Mesenchymal stem cell (in vitro differentiated cells and primary cell): Measurements from ENCODE around the gene EYA2.

Source experiments
- DNase-seq: peaks from one replicate; pipeline ENCODE4 v3.0.0-alpha.2; 2013
- H2AFZ ChIP-seq: one replicate; pipeline ENCODE4 v1.6.1; 2013; ENCODE audit warnings: low read depth, mild to moderate bottlenecking, control low read depth, inconsistent platforms, low read length, moderate library complexity
- H2AK5ac ChIP-seq: 2 replicates; pipeline ENCODE4 v1.6.1; 2013; ENCODE audit warnings: low read length, moderate library complexity, mild to moderate bottlenecking, inconsistent platforms; ENCODE audit not compliant: severe bottlenecking
- H2BK120ac ChIP-seq: one replicate; pipeline ENCODE4 v1.6.1; 2013; ENCODE audit warnings: low read depth, mild to moderate bottlenecking, inconsistent platforms, low read length, moderate library complexity
- H2BK12ac ChIP-seq, 2 experiments: one replicate each; pipeline ENCODE4 v1.6.1; 2013; ENCODE audit warnings: inconsistent platforms in 2 of 2, low read length in 2 of 2, mild to moderate bottlenecking in 2 of 2, moderate library complexity in 2 of 2, control low read depth in 1 of 2
- H2BK15ac ChIP-seq: one replicate; pipeline ENCODE4 v1.6.1; 2013; ENCODE audit warnings: mild to moderate bottlenecking, low read depth, inconsistent platforms; ENCODE audit not compliant: poor library complexity, severe bottlenecking
- H2BK5ac ChIP-seq: 2 replicates; pipeline ENCODE4 v1.6.1; 2013; ENCODE audit warnings: low read depth, mild to moderate bottlenecking, low read length, control low read depth, inconsistent platforms; ENCODE audit not compliant: poor library complexity, severe bottlenecking
- H3K14ac ChIP-seq, 2 experiments: one replicate each; pipeline ENCODE4 v1.6.1; 2013; ENCODE audit warnings: inconsistent platforms in 2 of 2, low read length in 2 of 2, control low read depth in 1 of 2, mild to moderate bottlenecking in 1 of 2, moderate library complexity in 1 of 2
- H3K18ac ChIP-seq, 2 experiments: one replicate each; pipeline ENCODE4 v1.6.1; 2013; ENCODE audit warnings: inconsistent platforms in 2 of 2, low read length in 2 of 2, control low read depth in 1 of 2, low read depth in 1 of 2, mild to moderate bottlenecking in 1 of 2
- H3K23ac ChIP-seq, 2 experiments: one replicate each; pipeline ENCODE4 v1.6.1; 2013; ENCODE audit warnings: inconsistent platforms in 2 of 2, low read length in 2 of 2, mild to moderate bottlenecking in 2 of 2, moderate library complexity in 2 of 2, control low read depth in 1 of 2
- H3K27ac ChIP-seq: 2 replicates; pipeline ENCODE4 v1.5.1; 2013; ENCODE audit warnings: mild to moderate bottlenecking, moderate library complexity, low read length, control low read depth, inconsistent platforms; ENCODE audit not compliant: poor library complexity, severe bottlenecking
- H3K27me3 ChIP-seq, 2 experiments: 2 replicates each; pipeline versions ENCODE4 v1.6.1 to v1.7.0; 2013; ENCODE audit warnings: low read length in 2 of 2, mild to moderate bottlenecking in 2 of 2, moderate library complexity in 2 of 2, control low read depth in 1 of 2, inconsistent platforms in 1 of 2; ENCODE audit not compliant: control insufficient read depth in 1 of 2, insufficient read depth in 1 of 2
- H3K36me3 ChIP-seq, 2 experiments: 2 replicates each; pipeline versions ENCODE4 v1.6.1 to v1.7.0; 2013; ENCODE audit warnings: low read length in 2 of 2, control low read depth in 1 of 2, inconsistent platforms in 1 of 2, low read depth in 1 of 2, mild to moderate bottlenecking in 1 of 2; ENCODE audit not compliant: insufficient read depth in 2 of 2, control insufficient read depth in 1 of 2
- H3K4ac ChIP-seq, 2 experiments: one replicate each; pipeline ENCODE4 v1.6.1; 2013; ENCODE audit warnings: inconsistent platforms in 2 of 2, low read length in 2 of 2, mild to moderate bottlenecking in 2 of 2, moderate library complexity in 2 of 2, control low read depth in 1 of 2, low read depth in 1 of 2
- H3K4me1 ChIP-seq: 2 replicates; pipeline ENCODE4 v1.6.1; 2013; ENCODE audit warnings: low read depth, low read length, control low read depth; ENCODE audit not compliant: control insufficient read depth, insufficient read depth
- H3K4me2 ChIP-seq: 2 replicates; pipeline ENCODE4 v1.6.1; 2013; ENCODE audit warnings: low read length, mild to moderate bottlenecking, inconsistent platforms; ENCODE audit not compliant: poor library complexity, severe bottlenecking
- H3K4me3 ChIP-seq, 2 experiments: 2 replicates each; pipeline versions ENCODE4 v1.5.1 to v1.7.0; 2013; ENCODE audit warnings: low read length in 2 of 2, mild to moderate bottlenecking in 2 of 2, control low read depth in 1 of 2, low read depth in 1 of 2; ENCODE audit not compliant: insufficient read depth in 1 of 2
- H3K79me1 ChIP-seq: replicated peaks from 2 replicates; pipeline ENCODE4 v1.6.1; 2013; ENCODE audit warnings: mild to moderate bottlenecking, control low read depth, low read length, inconsistent platforms; ENCODE audit not compliant: poor library complexity, severe bottlenecking
- H3K9ac ChIP-seq: 2 replicates; pipeline ENCODE4 v1.7.0; 2013; ENCODE audit warnings: mild to moderate bottlenecking, low read length, moderate library complexity
- H3K9me3 ChIP-seq: 2 replicates; pipeline ENCODE4 v1.7.0; 2013; ENCODE audit warnings: mild to moderate bottlenecking, low read length; ENCODE audit not compliant: control insufficient read depth
- H4K8ac ChIP-seq: one replicate; pipeline ENCODE4 v1.6.1; 2013; ENCODE audit warnings: inconsistent platforms, mild to moderate bottlenecking, low read length, moderate library complexity
- H4K91ac ChIP-seq: one replicate; pipeline ENCODE4 v1.6.1; 2013; ENCODE audit warnings: mild to moderate bottlenecking, low read length, inconsistent platforms
- WGBS: methylation state at CpG from one replicate; pipeline ENCODE4 v1.1.7; 2013; ENCODE audit warnings: mixed read lengths; 5-methylcytosine and 5-hydroxymethylcytosine counted together

EYA2 gene

GRCh38 chr20:46933150-46933549 lies 38.5 kb downstream of the EYA2 start:
- no peak overlapping the region for H3K4ac ChIP-seq
- H3K27me3 ChIP-seq: peaks cover 0 to 17% of the 10 kb centered on the region in 2 experiments
- no peak for DNase-seq
- no peak overlapping the region for H3K18ac ChIP-seq
- H3K36me3 ChIP-seq: no peaks in the 10 kb centered on the region
- no peak overlapping the region for H2BK15ac ChIP-seq
- H2AK5ac ChIP-seq: no peak overlapping the region
- no peak overlapping the region for H2AFZ ChIP-seq
- H3K79me1 ChIP-seq: no peaks in the 10 kb centered on the region
- no peaks in the 10 kb centered on the region for H3K9me3 ChIP-seq
- H3K4me2 ChIP-seq: no peak overlapping the region
- H3K4me1 ChIP-seq: no peaks in the 10 kb centered on the region
- H2BK120ac ChIP-seq: no peak overlapping the region
- no peak overlapping the region for H3K23ac ChIP-seq
- no peak overlapping the region for H3K9ac ChIP-seq
- no peak overlapping the region for H3K4me3 ChIP-seq
- no peak overlapping the region for H4K8ac ChIP-seq
- 64% methylated on average over 5 of the region's 5 CpGs for WGBS
- no peak overlapping the region for H2BK12ac ChIP-seq
- H4K91ac ChIP-seq: peak overlapping the region; percentile 41
- no peak overlapping the region for H2BK5ac ChIP-seq
- H3K27ac ChIP-seq: no peak overlapping the region
- H3K14ac ChIP-seq: peak overlapping the region in 1 of 2 experiments; percentile 36

- no peaks in the 10 kb centered on the region for H3K9me3 ChIP-seq
Observed at GRCh38 chr20:46934746-46935287, 40.2 kb downstream of the EYA2 start.

GRCh38 chr20:46935394-46936017 lies 40.9 kb downstream of the EYA2 start:
- no peak overlapping the region for H3K9ac ChIP-seq
- no peak overlapping the region for H4K8ac ChIP-seq
- H2BK12ac ChIP-seq: no peak overlapping the region
- H3K23ac ChIP-seq: no peak overlapping the region
- no peaks in the 10 kb centered on the region for H3K36me3 ChIP-seq
- H2BK15ac ChIP-seq: no peak overlapping the region
- no peaks in the 10 kb centered on the region for H3K9me3 ChIP-seq
- H3K4me3 ChIP-seq: no peak overlapping the region
- no peak overlapping the region for H2BK120ac ChIP-seq
- WGBS: 89% methylated on average over 4 of the region's 9 CpGs
- no peak overlapping the region for H3K18ac ChIP-seq
- H3K4ac ChIP-seq: no peak overlapping the region
- no peaks in the 10 kb centered on the region for H3K4me1 ChIP-seq
- no peak overlapping the region for H3K14ac ChIP-seq
- no peak overlapping the region for H2AK5ac ChIP-seq
- no peak overlapping the region for H3K27ac ChIP-seq
- no peak overlapping the region for H3K4me2 ChIP-seq
- no peaks in the 10 kb centered on the region for H3K79me1 ChIP-seq
- DNase-seq: no peak
- peaks cover 0 to 17% of the 10 kb centered on the region in 2 experiments for H3K27me3 ChIP-seq
- H2AFZ ChIP-seq: no peak overlapping the region
- no peak overlapping the region for H4K91ac ChIP-seq
- H2BK5ac ChIP-seq: no peak overlapping the region

More at GRCh38 chr20:46934746-46935287, 40.2 kb downstream of the EYA2 start:
- Histone ChIP-seq H4K8ac (no peak overlapping the region), H3K4me3 (no peak overlapping the region), H2BK5ac (no peak overlapping the region), H2BK120ac (no peak overlapping the region), H3K9ac (no peak overlapping the region), H2BK12ac (no peak overlapping the region), H2AK5ac (no peak overlapping the region), H2AFZ (no peak overlapping the region), H3K79me1 (no peaks in the 10 kb centered on the region), H3K36me3 (no peaks in the 10 kb centered on the region), H4K91ac (no peak overlapping the region), H2BK15ac (no peak overlapping the region), H3K27me3 (peaks cover 0 to 17% of the 10 kb centered on the region in 2 experiments), H3K27ac (no peak overlapping the region), H3K4me2 (no peak overlapping the region), H3K18ac (no peak overlapping the region), H3K4ac (no peak overlapping the region), H3K14ac (no peak overlapping the region), H3K4me1 (no peaks in the 10 kb centered on the region), H3K23ac (no peak overlapping the region)
- no peak for DNase-seq
- WGBS: 90% methylated on average over 4 of the region's 4 CpGs

- Histone ChIP-seq H2BK120ac (no peak overlapping the region), H3K4me2 (no peak overlapping the region), H3K23ac (no peak overlapping the region), H3K27ac (no peak overlapping the region), H2AFZ (no peak overlapping the region), H3K79me1 (no peaks in the 10 kb centered on the region), H2AK5ac (no peak overlapping the region), H4K8ac (no peak overlapping the region), H2BK15ac (no peak overlapping the region), H3K4ac (no peak overlapping the region), H4K91ac (no peak overlapping the region), H2BK5ac (no peak overlapping the region), H3K4me3 (no peak overlapping the region), H3K27me3 (peaks cover 0 to 22% of the 10 kb centered on the region in 2 experiments), H3K9ac (no peak overlapping the region), H3K36me3 (no peaks in the 10 kb centered on the region), H3K18ac (no peak overlapping the region), H3K9me3 (no peaks in the 10 kb centered on the region), H3K14ac (no peak overlapping the region), H3K4me1 (no peaks in the 10 kb centered on the region), H2BK12ac (no peak overlapping the region)
- DNase-seq: no peak
- 59% methylated on average over 13 of the region's 18 CpGs for WGBS
Observed at GRCh38 chr20:46936415-46937156, 41.9 kb downstream of the EYA2 start.
